Stomach (tissue), 9 donors: ENCODE results near the gene NXN. TPM values are rescaled to one million over a fixed set of nuclear protein-coding genes. Genes with fewer than 3 reads are reported as not detected.
A peak's percentile ranks its signal among the peaks of the same experiment; 100 is the strongest.

Experiments used
- DNase-seq, 2 donors: peaks; one replicate each; pipeline versions ENCODE4 v3.0.0 to v3.0.0-alpha.2; 2013 to 2019
- H3K27ac ChIP-seq, 5 donors: fragments of 200-600 bp in 4 of 5; sonication (generic) in 4 of 5; one replicate each; pipeline ENCODE4 v1.5.1; 2013 to 2019; ENCODE audit warnings: mild to moderate bottlenecking in 1 of 5, moderate library complexity in 1 of 5
- H3K27me3 ChIP-seq, 3 donors: fragments of 200-600 bp; sonication (generic); one replicate each; pipeline ENCODE4 v1.5.1; 2017 to 2019; ENCODE audit warnings: mixed run types in 1 of 3
- H3K36me3 ChIP-seq, 4 donors: fragments of 200-600 bp; sonication (generic); 1 replicate in 3 of 4; 2 replicates in 1 of 4; pipeline ENCODE4 v1.5.1; 2016 to 2019
- H3K4me1 ChIP-seq, 4 donors: fragments of 200-600 bp; sonication (generic); one replicate each; pipeline ENCODE4 v1.5.1; 2016 to 2019
- H3K4me3 ChIP-seq, 4 donors: fragments of 200-600 bp; sonication (generic) in 3 of 4; one replicate each; pipeline ENCODE4 v1.5.1; 2016 to 2019; ENCODE audit warnings: mild to moderate bottlenecking in 1 of 4
- H3K9me3 ChIP-seq, 4 donors: fragments of 200-600 bp; sonication (generic); one replicate each; pipeline ENCODE4 v1.5.1; 2016 to 2019
- EP300 ChIP-seq: sonication (generic); formaldehyde crosslinking; IDR thresholded peaks from one replicate; pipeline ENCODE4 v1.6.1; 2017; ENCODE audit warnings: antibody characterized with exemption
- POLR2A ChIP-seq, 4 donors: fragments of 450-650 bp; IDR thresholded peaks; one replicate each; pipeline ENCODE4 v1.6.1; 2016; ENCODE audit warnings: antibody characterized with exemption in 4 of 4, control low read depth in 2 of 4, mild to moderate bottlenecking in 1 of 4, moderate library complexity in 1 of 4
- POLR2AphosphoS5 ChIP-seq, 3 donors: sonication (generic); formaldehyde crosslinking; IDR thresholded peaks; one replicate each; pipeline ENCODE4 v1.6.1; 2016; ENCODE audit warnings: antibody characterized with exemption in 3 of 3
- WGBS, 5 donors: extraction: QIAGEN DNeasy Blood & Tissue Kit in 3 of 5; methylation state at CpG; one replicate each; pipeline versions ENCODE4 v1.1.5 to v1.1.7; 2013 to 2018; 5-methylcytosine and 5-hydroxymethylcytosine counted together
- intact Hi-C: fragments of 100-400 bp; cut with DNase I; formaldehyde crosslinking; loops from one replicate; pipeline ENCODE4 v1.15.1; 2023; ENCODE audit warnings: low total_unique reads
- polyA plus RNA-seq, 3 donors: library from polyadenylated mRNA; stranded (reverse); fragments of 200-250 nt; gene quantifications; one replicate each; pipeline ENCODE4 v1.2.3, GENCODE V29; 2013
- total RNA-seq, 5 donors: library from RNA; depleted of rRNA; stranded (reverse); fragments of >200 nt; gene quantifications; one replicate each; pipeline versions ENCODE4 v1.1.0 to v1.2.3, GENCODE V29; 2014 to 2016
- TF ChIP-seq, protein P1 (sequence below), 7 experiments: fragments of 450-650 bp in 4 of 7; fragments of 200-600 bp in 3 of 7; sonication (generic) in 3 of 7; IDR thresholded peaks; one replicate each; pipeline ENCODE4 v1.5.1; 2016 to 2019; ENCODE audit warnings: antibody characterized with exemption in 7 of 7, control low read depth in 2 of 7, mild to moderate bottlenecking in 1 of 7
- donor health status: healthy with polysubstance abuse.
- donor health status: Bipolar disorder and iron deficiency.
- donor health status: healthy.

NXN gene
- total and polyA plus RNA-seq, 8 donors, result 17.9 to 47.8 (median 25.1) TPM

DNA sequence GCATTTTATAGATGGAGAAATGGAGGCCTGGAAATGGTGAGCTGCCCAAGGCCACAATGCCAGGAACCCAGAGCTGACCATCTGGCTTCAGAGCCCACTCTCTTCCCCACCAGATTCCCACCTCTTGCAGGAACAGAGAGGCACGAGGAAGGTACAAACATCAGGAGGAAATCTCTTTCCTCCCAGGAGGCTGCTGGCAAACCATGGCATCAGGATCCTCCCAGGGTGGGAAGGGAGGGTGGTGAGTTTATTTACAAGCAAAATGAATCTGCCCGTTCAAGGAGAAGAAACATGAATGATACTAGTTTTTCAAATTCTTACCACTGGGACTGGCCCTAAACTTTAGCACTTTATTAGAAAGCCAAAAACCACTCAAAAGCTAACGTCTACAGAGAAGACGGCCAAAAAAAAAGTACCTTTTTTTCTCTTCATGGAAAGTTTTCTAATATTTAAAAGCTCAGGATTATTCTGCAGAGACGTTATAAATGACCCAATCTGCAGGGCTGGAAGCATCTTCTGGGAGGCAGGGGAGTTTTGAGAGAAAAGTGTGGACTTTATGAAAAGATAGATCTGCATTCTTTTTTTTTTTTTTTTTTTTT, 79.1 kb downstream of the NXN start:
- TF ChIP-seq, protein P1, sequence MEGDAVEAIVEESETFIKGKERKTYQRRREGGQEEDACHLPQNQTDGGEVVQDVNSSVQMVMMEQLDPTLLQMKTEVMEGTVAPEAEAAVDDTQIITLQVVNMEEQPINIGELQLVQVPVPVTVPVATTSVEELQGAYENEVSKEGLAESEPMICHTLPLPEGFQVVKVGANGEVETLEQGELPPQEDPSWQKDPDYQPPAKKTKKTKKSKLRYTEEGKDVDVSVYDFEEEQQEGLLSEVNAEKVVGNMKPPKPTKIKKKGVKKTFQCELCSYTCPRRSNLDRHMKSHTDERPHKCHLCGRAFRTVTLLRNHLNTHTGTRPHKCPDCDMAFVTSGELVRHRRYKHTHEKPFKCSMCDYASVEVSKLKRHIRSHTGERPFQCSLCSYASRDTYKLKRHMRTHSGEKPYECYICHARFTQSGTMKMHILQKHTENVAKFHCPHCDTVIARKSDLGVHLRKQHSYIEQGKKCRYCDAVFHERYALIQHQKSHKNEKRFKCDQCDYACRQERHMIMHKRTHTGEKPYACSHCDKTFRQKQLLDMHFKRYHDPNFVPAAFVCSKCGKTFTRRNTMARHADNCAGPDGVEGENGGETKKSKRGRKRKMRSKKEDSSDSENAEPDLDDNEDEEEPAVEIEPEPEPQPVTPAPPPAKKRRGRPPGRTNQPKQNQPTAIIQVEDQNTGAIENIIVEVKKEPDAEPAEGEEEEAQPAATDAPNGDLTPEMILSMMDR (IDR thresholded peaks at IDR 0.05), result no peak
- Histone ChIP-seq H3K4me1 (peaks cover 0 to 68% (median 25%) of the 10 kb centered on the region in 4 donors), H3K9me3 (no peaks in the 10 kb centered on the region), H3K27me3 (no peaks in the 10 kb centered on the region), H3K36me3 (no peaks in the 10 kb centered on the region), H3K4me3 (no peak overlapping the region), H3K27ac (peak overlapping the region in 4 of 5 donors; percentile 74 to 85 (median 77))
- intact Hi-C loops, result no loop called here
- 40 to 58% (median 47%) methylated on average over 5 of the region's 5 CpGs for WGBS, 5 donors
- DNase-seq, result peak in 1 of 2 donors; percentile 35

- no peak for DNase-seq
- H3K4me1 ChIP-seq, result peaks cover 0 to 46% (median 22%) of the 10 kb centered on the region in 4 donors
Observed at GRCh38 chr17:897970-898619, 81.5 kb downstream of the NXN start.

DNA sequence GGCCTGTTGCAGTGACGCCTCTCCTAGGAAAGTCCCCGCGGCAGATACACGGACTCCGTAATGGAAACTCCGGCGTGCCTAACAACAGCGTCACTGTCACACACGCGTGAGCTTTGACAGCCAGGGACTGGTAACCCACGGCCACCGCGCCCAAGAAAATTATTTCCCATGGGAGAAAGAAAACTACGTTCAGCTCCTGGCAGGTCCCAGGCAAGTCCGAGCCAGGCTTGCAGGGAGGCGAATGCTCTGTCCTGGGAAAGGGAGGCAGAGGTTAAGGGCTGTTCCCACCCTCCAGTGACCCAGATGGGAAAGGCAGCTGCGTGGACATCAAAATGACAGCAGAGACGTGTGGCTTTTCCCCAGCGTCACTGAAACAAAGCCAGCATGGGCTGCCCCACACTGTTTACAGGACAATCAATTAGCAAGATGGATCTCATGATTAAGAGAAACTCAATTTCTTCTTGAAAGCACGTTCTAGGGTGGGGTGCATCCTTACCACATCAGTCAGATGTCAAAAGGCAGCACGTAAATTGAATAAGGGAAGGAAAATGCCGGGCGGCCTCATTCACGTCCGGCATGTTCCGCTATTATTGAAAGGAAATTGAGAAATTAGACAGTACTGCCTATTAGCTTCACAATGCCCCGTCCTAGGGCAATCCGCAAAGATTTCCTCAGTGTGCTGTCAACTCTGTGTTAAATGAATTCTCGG, 82.5 kb downstream of the NXN start:
- no peaks in the 10 kb centered on the region for H3K9me3 ChIP-seq
- no peaks in the 10 kb centered on the region for H3K36me3 ChIP-seq
- intact Hi-C loops, result no loop called here
- peaks cover 0 to 42% (median 21%) of the 10 kb centered on the region in 4 donors for H3K4me1 ChIP-seq
- TF ChIP-seq POLR2A (IDR thresholded peaks at IDR 0.05) (no peak), EP300 (peak; percentile 89), POLR2AphosphoS5 (IDR thresholded peaks at IDR 0.05) (peak in 2 of 3 donors; percentile 15 to 78)
- TF ChIP-seq, protein P1 (IDR thresholded peaks at IDR 0.05), result no peak
- no peaks in the 10 kb centered on the region for H3K27me3 ChIP-seq
- DNase-seq, result peak in 1 of 2 donors; percentile 81
- WGBS, 5 donors, result 60 to 77% (median 69%) methylated on average over 29 of the region's 29 CpGs
- peak overlapping the region in 3 of 4 donors; percentile 9 to 22 (median 11) for H3K4me3 ChIP-seq
- H3K27ac ChIP-seq, result peak overlapping the region; percentile 50 to 84 (median 61)

More at GRCh38 chr17:897970-898619, 81.5 kb downstream of the NXN start:
- TF ChIP-seq POLR2AphosphoS5 (IDR thresholded peaks at IDR 0.05) (no peak), EP300 (no peak), POLR2A (IDR thresholded peaks at IDR 0.05) (no peak)
- TF ChIP-seq, protein P1 (IDR thresholded peaks at IDR 0.05), result no peak
- WGBS, 5 donors, result 73 to 93% (median 87%) methylated on average over 2 to 10 of the region's 10 CpGs
- H3K9me3 ChIP-seq, result no peaks in the 10 kb centered on the region
- intact Hi-C loops, result no loop called here
- H3K36me3 ChIP-seq, result no peaks in the 10 kb centered on the region
- H3K27me3 ChIP-seq, result no peaks in the 10 kb centered on the region
- H3K4me3 ChIP-seq, result no peak overlapping the region
- H3K27ac ChIP-seq, result peak overlapping the region in 3 of 5 donors; percentile 56 to 84 (median 61)

DNA sequence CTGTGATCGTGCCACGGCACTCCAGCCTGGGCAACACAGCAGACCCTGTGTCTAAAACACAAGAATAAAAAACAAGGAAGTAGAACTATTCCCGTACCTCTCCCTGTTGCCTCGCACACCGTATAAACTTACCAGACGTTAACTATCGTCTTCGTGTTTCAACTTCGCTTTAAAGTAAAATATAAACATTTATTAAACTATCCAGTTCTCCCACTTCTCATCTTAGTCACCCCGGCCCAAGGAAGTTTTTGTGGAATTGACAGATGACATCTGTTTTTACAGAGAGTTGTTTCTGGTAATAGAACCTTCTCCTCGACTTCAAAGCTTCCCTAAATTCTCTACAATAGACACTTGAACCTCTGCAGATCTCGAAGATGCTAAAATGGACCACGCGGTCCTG, 83.1 kb downstream of the NXN start:
- intact Hi-C loops, result no loop called here
- peak overlapping the region; percentile 50 to 84 (median 61) for H3K27ac ChIP-seq
- H3K4me3 ChIP-seq, result peak overlapping the region in 1 of 4 donors; percentile 1
- H3K36me3 ChIP-seq, result no peaks in the 10 kb centered on the region
- no peaks in the 10 kb centered on the region for H3K27me3 ChIP-seq
- TF ChIP-seq POLR2A (IDR thresholded peaks at IDR 0.05) (no peak), EP300 (no peak), POLR2AphosphoS5 (IDR thresholded peaks at IDR 0.05) (no peak)
- TF ChIP-seq, protein P1 (IDR thresholded peaks at IDR 0.05), result no peak
- WGBS, 5 donors, result 65 to 72% (median 72%) methylated on average over 14 of the region's 14 CpGs
- H3K4me1 ChIP-seq, result peaks cover 0 to 35% (median 18%) of the 10 kb centered on the region in 4 donors
- no peaks in the 10 kb centered on the region for H3K9me3 ChIP-seq
- DNase-seq, result no peak
